UCSD-AML1 (cell line): ENCODE data around the gene ANHX.
"Not testable (repeated sequence)": the region's sequence is repeated elsewhere in the genome, so short reads cannot be mapped to it uniquely, and the experiment has no call there.

Experiments used
- DNase-seq: peaks from one replicate; lab custom pipeline; 2025; ENCODE audit not compliant: unreplicated experiment; lab: John Stamatoyannopoulos, UW

ANHX gene

DNA sequence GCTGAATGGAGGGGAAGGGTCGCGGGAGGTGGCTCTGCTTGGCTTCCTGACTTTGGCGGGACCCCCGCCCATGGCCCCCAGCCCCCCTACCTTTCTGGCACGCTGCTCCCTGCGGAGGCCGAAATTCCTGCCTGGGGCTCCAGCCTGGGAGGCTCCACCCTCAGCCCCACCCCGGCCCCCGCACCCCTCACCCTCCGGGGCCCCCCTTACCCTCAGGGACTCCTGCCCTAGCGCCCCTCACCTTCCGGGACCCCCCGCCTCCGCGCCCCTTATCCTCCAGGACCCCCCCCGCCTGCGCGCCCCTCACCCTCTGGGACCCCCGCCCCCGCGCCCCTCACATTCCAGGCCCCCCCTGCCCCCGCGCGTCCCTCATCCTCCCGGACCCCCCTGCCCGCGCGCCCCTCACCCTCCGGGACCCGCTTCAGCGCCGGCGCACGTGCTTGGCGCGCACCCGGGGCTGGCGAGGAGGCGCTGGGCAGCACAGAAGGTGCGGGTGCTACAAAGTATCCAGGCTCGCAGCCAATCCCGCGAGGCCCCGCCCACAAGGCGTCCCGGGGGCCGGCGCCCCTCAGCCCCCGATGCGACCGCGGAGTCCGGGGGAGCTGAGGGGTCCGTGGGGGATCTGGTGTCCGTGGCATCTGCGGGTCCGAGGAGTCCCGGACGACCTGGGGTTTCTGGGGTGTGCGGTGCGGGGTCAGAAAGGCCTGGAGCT, at the start of gene ANHX:
Gene ANHX (minus strand): TSS at position 477 of the 712 bp plus-strand sequence. CDS start 1,521 bp downstream, outside the sequence.
- no peak for DNase-seq

DNA sequence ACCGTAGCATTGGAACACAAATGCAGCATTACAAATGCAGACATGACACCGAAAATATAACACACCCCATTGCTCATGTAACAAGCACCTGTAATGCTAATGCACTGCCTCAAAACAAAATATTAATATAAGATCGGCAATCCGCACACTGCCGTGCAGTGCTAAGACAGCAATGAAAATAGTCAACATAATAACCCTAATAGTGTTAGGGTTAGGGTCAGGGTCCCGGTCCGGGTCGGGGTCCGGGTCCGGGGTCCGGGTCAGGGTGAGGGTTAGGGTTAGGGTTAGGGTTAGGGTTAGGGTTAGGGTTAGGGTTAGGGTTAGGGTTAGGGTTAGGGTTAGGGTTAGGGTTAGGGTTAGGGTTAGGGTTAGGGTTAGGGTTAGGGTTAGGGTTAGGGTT, 29.0 kb upstream of the ANHX start:
- not testable (repeated sequence) for DNase-seq

- no peak for DNase-seq
These were observed 28.5 kb upstream of the ANHX start for GRCh38 chr12:133264173-133264572.

- no peak for DNase-seq
These were observed 20.6 kb upstream of the ANHX start for GRCh38 chr12:133256321-133256720.

GRCh38 chr12:133255833-133256232, 20.2 kb upstream of the ANHX start:
- not testable (repeated sequence) for DNase-seq

GRCh38 chr12:133251732-133252131, 16.1 kb upstream of the ANHX start:
- DNase-seq, result no peak

GRCh38 chr12:133236556-133236955, 879 bp upstream of the ANHX start:
- DNase-seq, result no peak

GRCh38 chr12:133236144-133236543, 467 bp upstream of the ANHX start:
- no peak for DNase-seq

GRCh38 chr12:133234971-133235370, 706 bp downstream of the ANHX start:
- DNase-seq, result no peak

GRCh38 chr12:133233993-133234564, 1.6 kb downstream of the ANHX start:
- no peak for DNase-seq

DNA sequence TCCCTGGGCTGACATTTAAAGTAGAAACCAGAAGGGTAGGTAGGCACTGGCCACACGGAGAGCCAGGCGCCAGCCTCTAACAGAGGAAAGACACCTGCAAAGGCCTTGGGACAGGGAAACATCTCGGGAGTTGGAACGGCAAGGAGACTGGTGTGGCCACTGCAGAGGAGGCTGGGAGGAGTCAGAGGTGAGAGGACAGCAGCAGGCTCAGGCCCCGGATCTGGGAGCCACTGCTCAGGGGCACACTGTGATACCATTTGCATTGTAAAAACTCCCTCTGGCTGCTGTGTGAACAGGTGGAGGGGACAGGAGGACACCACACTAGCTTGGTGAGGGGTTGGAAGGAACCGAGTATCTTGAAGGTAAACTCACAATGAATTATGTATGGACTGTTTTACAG, 2.7 kb downstream of the ANHX start:
- DNase-seq, result no peak

DNA sequence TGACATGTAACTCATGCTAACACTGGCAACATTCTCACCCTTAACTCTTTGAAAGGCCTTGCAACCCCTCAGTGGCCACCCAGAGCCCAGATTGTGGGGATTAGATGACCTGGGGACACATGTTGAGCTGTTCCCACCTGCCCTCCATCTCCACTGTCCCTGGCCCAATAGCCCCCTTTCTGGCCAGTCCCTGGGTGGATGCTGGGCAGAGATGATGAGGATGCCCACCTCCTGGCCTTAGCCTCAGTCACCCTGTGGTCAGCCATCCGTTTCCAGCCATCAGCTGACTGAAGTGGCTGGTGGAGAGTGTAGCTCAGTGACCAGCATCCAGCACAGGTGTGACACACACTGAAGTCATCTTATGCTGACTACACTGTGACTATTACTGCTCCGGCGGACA, 4.7 kb downstream of the ANHX start:
- no peak for DNase-seq

GRCh38 chr12:133227281-133227852, 8.3 kb downstream of the ANHX start:
- DNase-seq, result no peak

- DNase-seq, result no peak
These were observed 9.0 kb downstream of the ANHX start for GRCh38 chr12:133226690-133227089.

DNA sequence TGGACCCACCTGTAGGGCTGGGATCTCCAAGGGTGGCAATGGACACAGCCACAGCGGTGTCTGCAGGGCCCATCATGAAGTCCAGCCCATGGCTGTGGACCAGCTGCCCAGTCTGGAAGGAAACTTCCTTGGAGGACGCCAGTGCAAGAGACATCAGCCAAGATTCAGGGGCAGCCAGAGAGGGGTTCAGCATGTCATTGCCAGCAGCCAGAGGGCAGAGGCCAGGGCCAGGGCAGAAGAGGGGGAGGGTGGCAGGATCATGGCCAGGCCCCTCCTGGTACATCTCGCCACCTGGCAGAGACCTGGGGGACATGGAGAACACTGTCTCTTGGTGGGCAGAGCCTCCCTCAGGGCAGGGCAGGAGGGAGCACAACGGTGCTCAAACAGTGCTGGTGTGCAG, 10.2 kb downstream of the ANHX start:
- DNase-seq, result no peak

GRCh38 chr12:133222211-133222610, 13.5 kb downstream of the ANHX start:
- no peak for DNase-seq

DNA sequence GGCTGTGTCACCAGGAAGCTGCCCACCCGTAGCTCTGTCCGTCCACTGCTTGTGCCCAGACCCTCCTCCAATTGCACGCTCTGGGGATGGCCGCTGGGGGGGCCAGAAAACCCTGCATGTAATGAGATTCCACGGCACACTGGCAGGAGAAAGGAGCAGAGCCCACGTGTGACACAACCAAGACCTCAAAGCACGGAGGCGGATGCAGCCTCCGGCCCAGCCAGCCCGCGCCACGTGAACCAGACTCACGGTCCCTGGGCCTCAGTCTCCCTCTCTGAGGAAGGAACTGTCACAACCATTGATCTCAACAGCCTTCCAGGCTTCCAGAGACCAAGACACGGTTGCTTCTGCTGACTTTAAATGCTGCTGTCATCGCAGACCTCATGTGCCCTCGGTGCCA, 14.4 kb downstream of the ANHX start:
- no peak for DNase-seq

- no peak for DNase-seq
These were observed 15.2 kb downstream of the ANHX start for GRCh38 chr12:133220521-133220920.

DNA sequence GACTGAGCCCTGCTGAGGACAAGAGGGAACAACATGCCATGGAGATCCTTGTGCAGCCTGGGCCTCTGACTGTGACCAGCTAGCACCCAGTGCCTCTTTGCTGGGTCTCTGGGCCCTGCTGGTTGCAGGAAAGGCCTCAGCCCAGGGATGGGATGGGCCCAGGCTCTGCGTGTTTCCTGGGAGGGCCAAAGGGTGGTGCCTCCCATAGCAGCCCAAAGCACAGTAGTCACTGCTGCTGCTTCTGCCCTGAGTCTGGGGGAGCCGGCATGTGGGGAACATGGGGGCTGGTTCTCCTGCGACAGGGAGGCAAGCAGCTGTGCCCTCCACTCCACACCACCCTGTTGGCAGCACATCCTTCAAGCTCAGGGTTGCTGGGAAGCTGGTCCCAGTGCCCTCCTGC, 18.5 kb downstream of the ANHX start:
- no peak for DNase-seq

GRCh38 chr12:133215724-133216123, 20.0 kb downstream of the ANHX start:
- DNase-seq, result no peak

DNA sequence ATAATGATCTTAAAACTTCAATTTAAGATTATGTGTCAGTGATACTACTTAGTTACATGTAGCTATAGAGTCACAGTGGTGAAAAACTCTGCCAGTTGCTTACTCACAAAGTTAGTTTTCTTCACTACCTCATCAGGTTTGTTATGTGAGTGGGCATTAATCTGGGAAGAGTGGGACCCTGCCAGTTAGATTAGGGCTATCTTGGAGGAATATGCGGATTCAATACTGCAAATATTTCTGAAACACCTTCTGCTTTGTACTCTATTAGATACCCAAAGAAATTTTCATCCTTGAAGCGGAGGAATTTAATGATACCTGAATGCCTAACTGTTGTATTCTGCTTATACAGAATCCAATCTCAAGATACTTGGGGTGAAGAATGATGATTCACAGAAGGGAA, 29.3 kb downstream of the ANHX start:
- DNase-seq, result no peak

- no peak for DNase-seq
These were observed 31.4 kb downstream of the ANHX start for GRCh38 chr12:133204264-133204603.
